Measurements from ENCODE around the gene TMIE. TPM values are rescaled to one million over a fixed set of nuclear protein-coding genes. Genes with fewer than 3 reads are reported as not detected.
A peak's percentile ranks its signal among the peaks of the same experiment; 100 is the strongest.

Gene TMIE
- total RNA-seq, 2 donors from 2014 or later = not detected

GRCh38 chr3:46675843-46676567 lies 25.2 kb upstream of the TMIE start:
- H3K4me3 ChIP-seq = no peak overlapping the region
- no peak for TF ChIP-seq POLR2A (IDR thresholded peaks at IDR 0.05)
- TF ChIP-seq CTCF (IDR thresholded peaks at IDR 0.05) = no peak
- no peaks in the 10 kb centered on the region for H3K9me3 ChIP-seq
- 81 to 100% methylated on average over 3 to 9 of the region's 9 CpGs for WGBS, 2 donors
- no peaks in the 10 kb centered on the region for H3K4me1 ChIP-seq
- no peaks in the 10 kb centered on the region for H3K36me3 ChIP-seq (replicated peaks in 1 of 2; ENCODE audit: insufficient read depth in 1 of 2, low read depth in 2 of 2)
- no peak for ATAC-seq
- intact Hi-C loops (cut with DNase I) = no loop called here
- peak in 2 of 4 donors; percentile 3 to 9 for DNase-seq
- no peak overlapping the region for H3K27ac ChIP-seq
- H3K27me3 ChIP-seq = no peaks in the 10 kb centered on the region

GRCh38 chr3:46676601-46677410 lies 24.4 kb upstream of the TMIE start:
- Histone ChIP-seq H3K36me3 (replicated peaks in 1 of 2; ENCODE audit: insufficient read depth in 1 of 2, low read depth in 2 of 2) (no peaks in the 10 kb centered on the region), H3K9me3 (no peaks in the 10 kb centered on the region), H3K4me3 (no peak overlapping the region), H3K27me3 (no peaks in the 10 kb centered on the region), H3K27ac (no peak overlapping the region), H3K4me1 (no peaks in the 10 kb centered on the region)
- DNase-seq = peak in 1 of 4 donors; percentile 6
- no peak for ATAC-seq
- WGBS, 2 donors = 74 to 75% methylated on average over 9 to 14 of the region's 16 CpGs
- TF ChIP-seq POLR2A (IDR thresholded peaks at IDR 0.05) = no peak
- no peak for TF ChIP-seq CTCF (IDR thresholded peaks at IDR 0.05)
- intact Hi-C loops (cut with DNase I) = no loop called here

- Histone ChIP-seq H3K27ac (no peak overlapping the region), H3K9me3 (no peaks in the 10 kb centered on the region), H3K27me3 (no peaks in the 10 kb centered on the region), H3K36me3 (replicated peaks in 1 of 2; ENCODE audit: insufficient read depth in 1 of 2, low read depth in 2 of 2) (no peaks in the 10 kb centered on the region), H3K4me1 (no peaks in the 10 kb centered on the region), H3K4me3 (no peak overlapping the region)
- 91 to 92% methylated on average over 3 to 6 of the region's 6 CpGs for WGBS, 2 donors
- intact Hi-C loops (cut with DNase I) = no loop called here
- DNase-seq (peak in 3 of 4 donors; percentile 35 to 59 (median 40)), ATAC-seq (peak; percentile 57)
- TF ChIP-seq CTCF (IDR thresholded peaks at IDR 0.05) (no peak), POLR2A (IDR thresholded peaks at IDR 0.05) (no peak)
Measured at GRCh38 chr3:46677411-46677726, 23.8 kb upstream of the TMIE start.

GRCh38 chr3:46678280-46678679 lies 22.9 kb upstream of the TMIE start:
- peaks cover 0 to 2% of the 10 kb centered on the region in 2 donors for H3K36me3 ChIP-seq (replicated peaks in 1 of 2; ENCODE audit: insufficient read depth in 1 of 2, low read depth in 2 of 2)
- H3K27ac ChIP-seq = no peak overlapping the region
- ATAC-seq (no peak), DNase-seq (no peak)
- H3K27me3 ChIP-seq = no peaks in the 10 kb centered on the region
- TF ChIP-seq POLR2A (IDR thresholded peaks at IDR 0.05) (no peak), CTCF (IDR thresholded peaks at IDR 0.05) (no peak)
- WGBS, 2 donors = 90 to 100% methylated on average over 2 to 6 of the region's 6 CpGs
- no peak overlapping the region for H3K4me3 ChIP-seq
- H3K4me1 ChIP-seq = no peaks in the 10 kb centered on the region
- intact Hi-C loops (cut with DNase I) = no loop called here
- no peaks in the 10 kb centered on the region for H3K9me3 ChIP-seq
